ENCODE measurements around the gene CDC37. TPM values are rescaled to one million over a fixed set of nuclear protein-coding genes. Genes with fewer than 3 reads are reported as not detected.
"Not testable (repeated sequence)": the region's sequence is repeated elsewhere in the genome, so short reads cannot be mapped to it uniquely, and the experiment has no call there.

Gene CDC37
- total and polyA plus RNA-seq, 7 donors, result 165 to 268 (median 182) TPM

DNA sequence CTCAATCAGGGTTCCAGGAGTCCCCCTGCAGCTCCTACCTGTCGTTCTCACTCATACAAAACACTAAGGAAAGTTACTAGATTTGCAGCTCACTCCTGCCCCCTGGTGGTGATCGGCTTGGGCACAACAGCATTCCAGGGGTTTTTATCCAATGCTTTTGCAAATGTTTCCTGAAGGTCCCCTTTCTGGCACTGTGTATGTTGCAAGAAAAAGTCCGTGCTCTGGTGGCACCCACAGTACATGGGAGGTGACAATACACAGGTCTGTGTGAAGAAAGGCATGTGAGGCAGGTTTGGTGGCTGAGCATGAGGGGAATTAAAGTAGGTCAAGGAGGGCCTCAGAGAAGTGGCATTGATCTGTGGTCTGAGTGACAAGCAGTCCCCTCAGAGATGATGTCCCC is 14.4 kb downstream of the CDC37 start:
- intact Hi-C loops (cut with DNase I), result loop anchor here in 1 of 2 donors (2.0 kb wide), 1 partner anchor 120 kb away; no protein-coding TSS in a partner anchor
- DNase-seq (peak; percentile 87 to 91), ATAC-seq (peak; percentile 64 to 80 (median 76))
- WGBS, 3 donors, result 0% methylated on average over 3 of the region's 3 CpGs
- Histone ChIP-seq H3K36me3 (ENCODE audit: insufficient read depth in 1 of 2, low read depth in 1 of 2) (peaks cover 4 to 35% of the 10 kb centered on the region in 2 donors), H3K4me3 (no peak overlapping the region), H3K9me3 (no peaks in the 10 kb centered on the region), H3K27ac (no peak overlapping the region), H3K27me3 (ENCODE audit: insufficient read depth in 3 of 3, low read length in 2 of 3) (no peaks in the 10 kb centered on the region), H3K4me1 (no peaks in the 10 kb centered on the region)
- TF ChIP-seq, protein P1, sequence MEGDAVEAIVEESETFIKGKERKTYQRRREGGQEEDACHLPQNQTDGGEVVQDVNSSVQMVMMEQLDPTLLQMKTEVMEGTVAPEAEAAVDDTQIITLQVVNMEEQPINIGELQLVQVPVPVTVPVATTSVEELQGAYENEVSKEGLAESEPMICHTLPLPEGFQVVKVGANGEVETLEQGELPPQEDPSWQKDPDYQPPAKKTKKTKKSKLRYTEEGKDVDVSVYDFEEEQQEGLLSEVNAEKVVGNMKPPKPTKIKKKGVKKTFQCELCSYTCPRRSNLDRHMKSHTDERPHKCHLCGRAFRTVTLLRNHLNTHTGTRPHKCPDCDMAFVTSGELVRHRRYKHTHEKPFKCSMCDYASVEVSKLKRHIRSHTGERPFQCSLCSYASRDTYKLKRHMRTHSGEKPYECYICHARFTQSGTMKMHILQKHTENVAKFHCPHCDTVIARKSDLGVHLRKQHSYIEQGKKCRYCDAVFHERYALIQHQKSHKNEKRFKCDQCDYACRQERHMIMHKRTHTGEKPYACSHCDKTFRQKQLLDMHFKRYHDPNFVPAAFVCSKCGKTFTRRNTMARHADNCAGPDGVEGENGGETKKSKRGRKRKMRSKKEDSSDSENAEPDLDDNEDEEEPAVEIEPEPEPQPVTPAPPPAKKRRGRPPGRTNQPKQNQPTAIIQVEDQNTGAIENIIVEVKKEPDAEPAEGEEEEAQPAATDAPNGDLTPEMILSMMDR (IDR thresholded peaks at IDR 0.05), result peak; percentile 93

DNA sequence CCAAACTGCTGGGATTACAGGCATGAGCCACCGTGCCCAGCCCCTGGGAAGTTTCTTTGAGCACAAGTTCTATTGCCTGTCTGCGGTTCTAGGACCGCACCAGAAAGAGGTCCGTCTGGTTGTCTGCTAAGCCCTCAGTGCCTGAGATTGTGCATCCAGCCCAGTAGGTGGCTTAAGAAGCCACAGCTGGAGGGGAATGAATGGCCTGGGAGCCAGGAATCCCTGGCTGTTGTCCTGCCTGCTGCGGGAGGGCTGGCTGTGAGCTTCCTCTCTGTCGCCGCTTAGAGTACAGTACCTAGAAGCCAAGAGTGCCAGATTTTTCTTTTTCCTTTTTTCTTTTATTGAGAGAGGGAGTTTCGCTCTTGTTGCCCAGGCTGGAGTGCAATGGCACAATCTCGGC is 18.8 kb downstream of the CDC37 start:
- WGBS, 3 donors, result 67 to 81% (median 75%) methylated on average over 9 of the region's 9 CpGs
- no peak for DNase-seq
- TF ChIP-seq, protein P1 (IDR thresholded peaks at IDR 0.05), result no peak
- intact Hi-C loops (cut with DNase I), result loop anchor here in 1 of 2 donors (5.0 kb wide), 1 partner anchor 52 kb away; the partner anchor contains the start of gene RAVER1
- Histone ChIP-seq H3K9me3 (no peaks in the 10 kb centered on the region), H3K36me3 (ENCODE audit: insufficient read depth in 1 of 2, low read depth in 1 of 2) (no peaks in the 10 kb centered on the region), H3K4me1 (peaks cover 3% of the 10 kb centered on the region), H3K27me3 (ENCODE audit: insufficient read depth in 3 of 3, low read length in 2 of 3) (no peaks in the 10 kb centered on the region), H3K4me3 (no peak overlapping the region), H3K27ac (no peak overlapping the region)
- ATAC-seq, result no peak

DNA sequence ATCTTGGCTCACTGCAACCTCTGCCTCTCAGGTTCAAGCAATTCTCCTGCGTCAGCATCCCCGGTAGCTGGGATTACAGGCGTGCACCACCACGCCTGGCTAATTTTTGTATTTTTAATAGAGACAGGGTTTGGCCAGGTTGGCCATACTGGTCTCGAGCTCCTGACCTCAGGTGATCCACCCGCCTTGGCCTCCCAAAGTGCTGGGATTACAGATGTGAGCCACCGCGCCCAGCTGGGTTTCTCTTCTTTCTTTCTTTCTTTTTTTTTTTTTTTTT is 20.2 kb downstream of the CDC37 start:
- H3K9me3 ChIP-seq; ATAC-seq; H3K27ac ChIP-seq; DNase-seq; H3K4me3 ChIP-seq; H3K27me3 ChIP-seq (ENCODE audit: insufficient read depth in 3 of 3, low read length in 2 of 3); H3K4me1 ChIP-seq: not testable (repeated sequence)
- peaks cover 0 to 11% of the 10 kb centered on the region in 2 donors for H3K36me3 ChIP-seq (ENCODE audit: insufficient read depth in 1 of 2, low read depth in 1 of 2)
- intact Hi-C loops (cut with DNase I), result loop anchor here in 1 of 2 donors (5.0 kb wide), 1 partner anchor 51 kb away; the partner anchor contains the start of gene RAVER1
- WGBS, 3 donors, result 82 to 88% (median 84%) methylated on average over 8 of the region's 8 CpGs

DNA sequence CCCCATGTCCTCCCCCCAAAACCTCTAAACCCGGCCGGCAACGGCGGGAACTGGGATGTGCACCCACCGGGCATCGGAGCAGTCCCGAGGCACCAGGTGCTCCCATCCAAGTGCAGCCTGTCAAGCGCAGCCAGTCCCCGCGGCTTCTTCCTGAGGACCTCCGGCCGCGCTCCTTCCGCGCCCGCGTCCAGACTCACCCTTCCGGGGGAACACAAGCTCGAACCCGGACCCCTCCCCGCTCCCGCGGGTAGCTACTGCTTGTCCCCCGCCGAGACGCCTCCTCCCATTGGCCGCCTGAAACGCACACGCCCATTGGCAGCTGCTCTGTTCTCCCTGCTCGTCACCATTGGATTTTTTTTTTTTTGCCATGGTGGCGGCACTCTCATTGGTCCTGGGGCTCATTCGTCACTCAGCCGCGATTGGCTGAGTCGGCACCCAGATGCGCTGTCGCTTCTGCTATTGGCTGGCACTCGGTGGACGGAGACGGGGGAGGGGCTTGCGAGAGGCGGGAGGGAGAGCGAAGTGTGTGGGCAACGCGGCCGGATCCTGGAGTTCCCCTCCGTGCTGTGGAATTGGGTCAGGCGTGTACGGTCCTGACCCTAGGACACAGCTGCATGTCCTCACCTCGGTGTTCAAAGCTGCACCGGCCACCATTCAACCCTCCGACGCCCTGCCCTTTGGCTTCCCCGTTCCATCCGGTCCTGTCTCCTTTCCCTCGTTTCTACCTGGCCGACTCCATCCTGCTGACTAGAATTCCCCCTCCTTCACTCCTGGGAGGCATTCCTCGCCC is 22.8 kb downstream of the CDC37 start, which contains the start of gene TYK2:
Gene TYK2 (minus strand): TSS at position 260 of the 790 bp plus-strand sequence. CDS start 2,166 bp downstream, outside the sequence.
- Histone ChIP-seq H3K27ac (peak within 1 kb of the TSS; percentile 80), H3K4me3 (peak within 1 kb of the TSS; percentile 85), H3K4me1 (peaks cover 6% of the 10 kb centered on the region), H3K9me3 (no peaks in the 10 kb centered on the region), H3K27me3 (ENCODE audit: insufficient read depth in 3 of 3, low read length in 2 of 3) (no peaks in the 10 kb centered on the region), H3K36me3 (ENCODE audit: insufficient read depth in 1 of 2, low read depth in 1 of 2) (peaks cover 0 to 18% of the 10 kb centered on the region in 2 donors)
- TF ChIP-seq, protein P1 (IDR thresholded peaks at IDR 0.05), result no peak
- WGBS, 3 donors, result 0% methylated on average over 51 to 58 of the region's 58 CpGs
- intact Hi-C loops (cut with DNase I), result loop anchor here in 1 of 2 donors (5.0 kb wide), 1 partner anchor 48 kb away; the partner anchor contains the start of gene RAVER1
- DNase-seq, result peak; percentile 95 to 98
- ATAC-seq, result peak; percentile 98 to 100 (median 99)

DNA sequence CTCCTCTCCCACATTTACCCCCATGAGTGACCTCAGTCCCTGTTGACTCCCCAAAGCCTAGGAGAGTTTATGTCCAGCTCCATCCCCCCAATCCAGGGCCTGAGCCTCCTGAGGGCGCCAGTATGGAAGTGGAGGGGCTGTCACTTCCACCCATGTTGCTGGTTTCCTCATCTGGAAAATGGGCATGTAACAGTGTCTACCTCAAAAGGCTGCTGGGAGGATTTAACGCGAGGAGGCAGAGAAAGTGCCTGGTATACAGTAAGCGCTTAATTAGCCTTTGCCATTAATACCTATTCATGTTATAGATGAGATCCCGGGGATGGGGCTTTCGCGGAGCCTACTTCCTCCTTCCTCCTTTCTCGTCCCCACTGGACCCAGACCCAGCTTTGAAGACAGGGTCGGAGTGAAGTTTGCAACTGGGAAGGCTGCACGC is 23.4 kb downstream of the CDC37 start:
- WGBS, 3 donors, result 0 to 1% (median 0%) methylated on average over 10 of the region's 10 CpGs
- no peaks in the 10 kb centered on the region for H3K9me3 ChIP-seq
- peak overlapping the region; percentile 80 for H3K27ac ChIP-seq
- peak overlapping the region; percentile 85 for H3K4me3 ChIP-seq
- DNase-seq (no peak), ATAC-seq (peak in 1 of 4 donors; percentile 3)
- H3K27me3 ChIP-seq (ENCODE audit: insufficient read depth in 3 of 3, low read length in 2 of 3), result no peaks in the 10 kb centered on the region
- TF ChIP-seq, protein P1 (IDR thresholded peaks at IDR 0.05), result no peak
- intact Hi-C loops (cut with DNase I), result loop anchor here in 1 of 2 donors (5.0 kb wide), 1 partner anchor 48 kb away; the partner anchor contains the start of gene RAVER1
- H3K4me1 ChIP-seq, result peaks cover 6% of the 10 kb centered on the region
- peaks cover 0 to 23% of the 10 kb centered on the region in 2 donors for H3K36me3 ChIP-seq (ENCODE audit: insufficient read depth in 1 of 2, low read depth in 1 of 2)
